Spleen (tissue), 7 donors: Measurements from ENCODE around the gene ARFIP1.

ENCODE experiments used
- POLR2A ChIP-seq, 3 donors: fragments of 450-650 bp; IDR thresholded peaks; one replicate each; pipeline ENCODE4 v1.5.1; 2017; ENCODE audit warnings: antibody characterized with exemption in 3 of 3, mild to moderate bottlenecking in 1 of 3
- POLR2AphosphoS5 ChIP-seq, 3 donors: sonication (generic); formaldehyde crosslinking; IDR thresholded peaks; one replicate each; pipeline ENCODE4 v1.5.1; 2017; ENCODE audit warnings: antibody characterized with exemption in 3 of 3
- TF ChIP-seq, protein P1 (sequence below), 11 experiments: fragments of 200-600 bp in 7 of 11; fragments of 450-650 bp in 4 of 11; sonication (generic) in 4 of 11; IDR thresholded peaks in 8 of 11; conservative IDR thresholded peaks in 3 of 11; 1 replicate in 7 of 11; 2 replicates in 4 of 11; pipeline versions ENCODE4 v1.4.0 to v1.8.0; 2016 to 2021; ENCODE audit warnings: antibody characterized with exemption in 11 of 11, inconsistent platforms in 4 of 11, mild to moderate bottlenecking in 1 of 11
- donor health status: DM: no; HTN: no; CAD: no; lungs with moderate emphysema.
- donor health status: DM: no; HTN: no; CAD: no.
- donor health status: DM: no; HTN: no; CAD: no.

DNA sequence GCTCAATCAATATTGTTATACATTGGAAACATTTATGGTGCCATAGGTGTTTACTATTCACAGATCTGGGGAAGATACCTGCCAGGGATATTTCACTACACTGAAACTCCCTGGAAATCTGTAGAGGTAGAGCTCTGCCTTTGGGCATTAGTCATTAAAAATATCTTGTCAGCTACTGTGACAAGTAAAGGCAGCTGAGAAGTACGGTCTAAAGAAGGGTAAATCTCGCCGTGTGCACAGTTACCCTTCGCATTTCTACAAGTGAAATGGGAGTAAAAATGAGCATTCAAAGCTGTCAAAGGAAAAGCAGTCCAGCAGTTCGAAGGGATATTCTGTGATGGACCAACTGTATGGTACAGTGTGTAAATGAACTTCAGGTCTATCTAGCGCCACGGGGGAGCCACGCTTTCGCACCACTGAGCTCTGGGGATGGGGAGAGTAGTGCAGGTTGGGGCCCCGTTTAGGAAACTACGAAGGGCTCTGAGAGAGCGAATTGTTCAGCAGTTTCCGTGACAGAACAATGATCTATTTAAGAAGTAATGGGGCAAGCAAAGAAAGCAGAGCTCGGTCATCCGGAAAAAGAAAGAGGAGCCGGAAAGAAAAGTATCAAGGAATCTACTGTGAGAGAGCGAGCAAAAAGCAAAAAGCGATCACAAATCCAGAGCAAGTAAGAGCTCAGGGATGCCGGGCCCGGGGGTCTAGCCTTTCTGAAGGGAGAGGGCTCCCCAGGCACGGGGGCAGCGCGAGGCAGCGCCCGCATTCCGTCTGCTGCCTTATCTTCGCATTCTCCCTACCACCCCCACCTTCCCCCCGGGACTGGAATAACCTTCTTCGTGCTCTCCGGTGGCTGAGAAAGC is 870 bp upstream of the ARFIP1 start:
- TF ChIP-seq, protein P1, sequence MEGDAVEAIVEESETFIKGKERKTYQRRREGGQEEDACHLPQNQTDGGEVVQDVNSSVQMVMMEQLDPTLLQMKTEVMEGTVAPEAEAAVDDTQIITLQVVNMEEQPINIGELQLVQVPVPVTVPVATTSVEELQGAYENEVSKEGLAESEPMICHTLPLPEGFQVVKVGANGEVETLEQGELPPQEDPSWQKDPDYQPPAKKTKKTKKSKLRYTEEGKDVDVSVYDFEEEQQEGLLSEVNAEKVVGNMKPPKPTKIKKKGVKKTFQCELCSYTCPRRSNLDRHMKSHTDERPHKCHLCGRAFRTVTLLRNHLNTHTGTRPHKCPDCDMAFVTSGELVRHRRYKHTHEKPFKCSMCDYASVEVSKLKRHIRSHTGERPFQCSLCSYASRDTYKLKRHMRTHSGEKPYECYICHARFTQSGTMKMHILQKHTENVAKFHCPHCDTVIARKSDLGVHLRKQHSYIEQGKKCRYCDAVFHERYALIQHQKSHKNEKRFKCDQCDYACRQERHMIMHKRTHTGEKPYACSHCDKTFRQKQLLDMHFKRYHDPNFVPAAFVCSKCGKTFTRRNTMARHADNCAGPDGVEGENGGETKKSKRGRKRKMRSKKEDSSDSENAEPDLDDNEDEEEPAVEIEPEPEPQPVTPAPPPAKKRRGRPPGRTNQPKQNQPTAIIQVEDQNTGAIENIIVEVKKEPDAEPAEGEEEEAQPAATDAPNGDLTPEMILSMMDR (IDR thresholded peaks at IDR 0.05 in 8 of 11, conservative IDR thresholded peaks at IDR 0.05 in 3 of 11): no peak
- no peak for TF ChIP-seq POLR2A (IDR thresholded peaks at IDR 0.05)
- TF ChIP-seq POLR2AphosphoS5 (IDR thresholded peaks at IDR 0.05): no peak
